Thyroid gland (tissue), 4 donors: ENCODE data around the gene OCIAD1.

Experiments
- POLR2A ChIP-seq, 2 donors: fragments of 450-650 bp; IDR thresholded peaks; one replicate each; pipeline ENCODE4 v1.6.1; 2017; ENCODE audit warnings: antibody characterized with exemption in 2 of 2, mild to moderate bottlenecking in 2 of 2, moderate library complexity in 1 of 2
- TF ChIP-seq, protein P1 (sequence below), 6 experiments: fragments of 200-600 bp in 3 of 6; fragments of 450-650 bp in 3 of 6; sonication (generic) in 3 of 6; IDR thresholded peaks; one replicate each; pipeline ENCODE4 v1.5.1; 2016 to 2019; ENCODE audit warnings: antibody characterized with exemption in 6 of 6, mild to moderate bottlenecking in 2 of 6, inconsistent platforms in 1 of 6, moderate library complexity in 1 of 6

DNA sequence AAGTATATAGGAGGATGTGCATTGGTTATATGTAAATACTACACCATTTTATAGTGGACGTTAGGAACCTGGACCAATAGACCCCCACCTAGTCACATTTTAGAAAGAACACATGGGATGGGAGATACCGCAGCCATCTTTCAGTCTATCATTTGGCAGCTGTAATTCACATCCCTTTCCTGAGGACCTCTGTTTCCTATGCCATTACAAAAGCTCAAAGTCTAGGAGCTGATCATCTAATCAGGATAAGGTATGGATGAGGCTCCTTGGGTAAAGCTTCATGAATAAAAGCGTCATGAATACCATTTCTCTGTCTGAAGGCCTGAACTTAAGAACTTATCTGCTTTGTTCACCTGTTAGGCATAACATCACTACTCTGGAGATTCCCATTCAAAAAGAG, 31.1 kb downstream of the OCIAD1 start:
- TF ChIP-seq, protein P1, sequence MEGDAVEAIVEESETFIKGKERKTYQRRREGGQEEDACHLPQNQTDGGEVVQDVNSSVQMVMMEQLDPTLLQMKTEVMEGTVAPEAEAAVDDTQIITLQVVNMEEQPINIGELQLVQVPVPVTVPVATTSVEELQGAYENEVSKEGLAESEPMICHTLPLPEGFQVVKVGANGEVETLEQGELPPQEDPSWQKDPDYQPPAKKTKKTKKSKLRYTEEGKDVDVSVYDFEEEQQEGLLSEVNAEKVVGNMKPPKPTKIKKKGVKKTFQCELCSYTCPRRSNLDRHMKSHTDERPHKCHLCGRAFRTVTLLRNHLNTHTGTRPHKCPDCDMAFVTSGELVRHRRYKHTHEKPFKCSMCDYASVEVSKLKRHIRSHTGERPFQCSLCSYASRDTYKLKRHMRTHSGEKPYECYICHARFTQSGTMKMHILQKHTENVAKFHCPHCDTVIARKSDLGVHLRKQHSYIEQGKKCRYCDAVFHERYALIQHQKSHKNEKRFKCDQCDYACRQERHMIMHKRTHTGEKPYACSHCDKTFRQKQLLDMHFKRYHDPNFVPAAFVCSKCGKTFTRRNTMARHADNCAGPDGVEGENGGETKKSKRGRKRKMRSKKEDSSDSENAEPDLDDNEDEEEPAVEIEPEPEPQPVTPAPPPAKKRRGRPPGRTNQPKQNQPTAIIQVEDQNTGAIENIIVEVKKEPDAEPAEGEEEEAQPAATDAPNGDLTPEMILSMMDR (IDR thresholded peaks at IDR 0.05) = no peak
- TF ChIP-seq POLR2A (IDR thresholded peaks at IDR 0.05) = no peak
